Pons (tissue), 1 donor: ENCODE measurements around the gene SAMD11.

Experiments
- DNase-seq: peaks from one replicate; pipeline ENCODE4 v3.0.0-alpha.2; 2016; ENCODE audit warnings: low spot score

SAMD11 gene

DNA sequence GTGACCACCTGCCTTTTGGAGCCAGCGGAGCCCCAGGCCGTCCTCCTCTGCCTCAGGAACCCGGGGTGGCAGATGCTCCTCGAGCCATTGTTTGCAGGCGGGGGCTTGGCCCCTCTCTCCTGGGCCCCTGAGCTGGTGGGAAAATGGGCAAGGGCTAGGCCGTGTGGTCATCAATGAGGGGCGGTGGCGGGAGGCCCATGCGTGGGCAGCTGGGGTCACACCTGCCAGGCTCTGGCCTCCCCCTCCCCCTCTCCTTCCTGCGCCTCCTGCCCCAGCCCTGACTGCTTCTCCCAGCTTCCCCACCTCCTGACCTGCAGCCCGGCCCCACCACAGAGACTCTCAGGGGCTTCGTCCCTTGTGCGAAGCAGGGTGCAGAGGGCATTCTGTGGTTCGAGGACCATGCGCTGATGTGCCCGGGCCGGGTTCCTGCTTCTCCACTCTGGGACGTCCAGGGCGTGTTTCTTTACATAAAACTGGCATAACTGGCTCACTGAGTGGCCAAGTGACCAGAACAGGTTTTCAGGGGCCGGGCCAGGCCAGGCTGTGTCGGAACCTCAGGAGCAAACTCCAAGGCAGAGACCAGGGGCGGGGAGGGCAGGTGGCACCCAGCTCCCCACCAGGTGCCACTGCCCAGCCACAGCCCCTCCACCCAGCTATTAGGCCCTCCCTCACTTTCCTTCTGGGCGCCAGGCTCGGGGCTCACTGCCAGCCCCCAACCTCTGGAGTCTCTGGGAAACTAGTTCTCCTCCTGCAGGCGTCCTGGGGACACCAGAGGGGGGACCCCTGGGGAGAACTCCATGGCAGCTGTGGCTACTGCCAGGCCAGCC, 9.3 kb downstream of the SAMD11 start:
- no peak for DNase-seq

DNA sequence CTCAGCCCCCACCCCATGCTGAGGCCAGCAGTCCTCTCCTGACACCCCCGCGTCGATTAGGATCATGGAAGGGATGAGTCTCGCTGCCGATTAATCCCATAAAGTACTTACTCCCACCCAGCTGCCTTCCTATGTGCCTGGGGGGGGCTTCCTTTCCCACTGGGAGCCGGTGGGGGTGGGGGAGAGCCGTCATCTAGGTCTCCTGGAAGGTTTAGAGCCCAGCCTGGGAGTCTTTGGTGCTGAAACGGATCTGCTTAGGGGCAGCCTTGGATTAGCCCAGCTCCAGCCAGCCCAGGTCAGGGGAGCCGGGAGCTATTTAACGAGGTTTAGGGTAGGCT, 9.8 kb downstream of the SAMD11 start:
- DNase-seq, result no peak

DNA sequence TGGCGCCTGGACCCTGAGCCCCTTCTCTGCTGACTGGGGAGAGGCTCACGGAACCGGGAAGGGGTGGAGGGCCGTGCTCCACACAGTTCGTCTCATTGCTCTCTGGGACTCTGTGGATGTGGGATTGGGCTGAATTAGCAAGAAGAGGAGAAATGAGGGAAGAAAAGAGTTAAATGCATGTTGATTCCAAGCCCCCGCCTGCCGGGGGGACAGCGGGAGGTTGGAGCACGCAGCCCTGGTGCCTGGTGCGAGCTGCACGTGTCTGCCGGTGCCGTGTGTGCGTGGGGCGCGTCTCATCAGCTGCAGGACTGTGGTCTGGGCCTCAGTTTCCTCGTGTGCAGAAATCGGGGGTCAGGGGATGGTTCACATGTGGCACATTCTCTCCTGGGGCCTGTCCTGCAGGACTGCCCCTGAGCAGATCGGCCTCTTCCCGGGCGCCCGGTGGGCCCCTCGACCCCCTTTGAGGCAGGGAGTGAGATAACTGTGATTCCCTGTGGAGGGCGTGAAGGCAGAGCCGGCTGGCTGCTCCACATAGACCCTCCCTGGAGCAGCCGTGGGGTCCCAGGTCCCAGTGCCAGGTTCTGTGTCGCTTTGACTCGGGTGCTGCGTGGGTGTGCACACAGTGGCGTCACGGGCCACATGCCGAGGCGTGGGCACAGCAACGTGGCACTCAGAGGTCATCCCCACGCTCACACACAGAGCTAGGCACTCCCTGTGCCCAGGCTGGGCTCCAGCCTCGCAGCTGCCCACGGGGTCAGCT, 11.4 kb downstream of the SAMD11 start:
- DNase-seq, result no peak

DNA sequence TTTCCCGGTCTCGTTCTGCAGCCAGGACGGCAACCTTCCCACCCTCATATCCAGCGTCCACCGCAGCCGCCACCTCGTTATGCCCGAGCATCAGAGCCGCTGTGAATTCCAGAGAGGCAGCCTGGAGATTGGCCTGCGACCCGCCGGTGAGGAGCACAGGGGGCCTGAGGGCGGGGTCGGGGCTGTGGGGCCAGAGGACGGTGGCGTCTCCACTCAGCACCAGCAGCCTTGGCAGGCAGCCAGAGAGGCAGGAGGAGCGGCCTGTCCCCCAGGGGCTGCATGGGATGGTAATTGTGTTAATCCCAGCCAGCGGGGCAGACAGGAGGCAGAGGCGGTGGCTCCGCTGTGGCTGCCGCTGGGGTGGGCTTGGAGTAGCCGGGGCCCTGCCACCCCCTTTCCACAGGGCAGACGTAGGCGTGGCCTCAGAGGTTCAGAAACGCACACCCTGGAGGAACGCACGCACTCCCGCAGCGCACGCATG, 12.1 kb downstream of the SAMD11 start:
- no peak for DNase-seq

DNA sequence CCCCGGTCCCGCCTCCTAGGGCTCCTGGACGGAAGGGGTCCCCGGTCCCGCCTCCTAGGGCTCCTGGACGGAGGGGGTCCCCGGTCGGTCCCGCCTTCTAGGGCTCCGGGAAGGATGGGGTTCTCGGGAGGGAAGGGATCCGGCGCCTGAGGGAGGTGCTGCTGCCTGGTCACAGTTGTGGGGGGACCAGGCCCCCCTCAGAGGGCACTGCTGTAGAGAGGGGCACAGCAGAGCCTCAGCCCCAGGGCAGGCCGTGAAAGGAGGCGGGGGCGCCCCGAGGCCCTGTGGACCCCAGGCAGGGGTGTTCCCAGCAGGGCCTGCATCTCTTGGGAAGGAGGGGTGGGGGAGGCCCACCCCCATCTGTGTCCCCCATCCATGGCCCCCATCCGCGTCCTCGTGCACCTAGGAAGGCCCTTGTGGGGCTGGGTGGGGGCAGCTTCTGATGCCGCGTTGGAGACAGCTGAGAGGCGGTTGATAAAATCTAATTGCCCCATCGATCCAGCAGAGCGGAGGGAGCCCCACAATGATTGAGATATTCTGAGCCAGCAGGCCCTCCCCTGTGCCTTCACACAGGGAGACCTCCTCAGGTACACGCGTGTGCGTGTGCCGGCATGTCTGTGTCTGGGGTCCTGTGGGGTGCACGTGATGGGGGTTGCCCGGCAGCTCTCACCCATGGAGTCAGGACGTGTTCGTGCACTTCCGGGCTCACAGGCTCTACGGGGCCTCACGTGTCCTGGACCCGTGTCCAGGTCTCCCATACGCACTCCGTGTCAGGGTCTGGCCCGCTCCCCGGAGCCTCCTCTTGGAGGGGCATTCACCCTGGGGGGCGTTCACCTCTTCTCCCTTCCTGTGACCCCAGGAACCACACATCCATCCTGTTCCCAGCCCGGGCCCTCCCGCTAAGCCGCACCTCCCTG, 12.9 kb downstream of the SAMD11 start:
- no peak for DNase-seq

DNA sequence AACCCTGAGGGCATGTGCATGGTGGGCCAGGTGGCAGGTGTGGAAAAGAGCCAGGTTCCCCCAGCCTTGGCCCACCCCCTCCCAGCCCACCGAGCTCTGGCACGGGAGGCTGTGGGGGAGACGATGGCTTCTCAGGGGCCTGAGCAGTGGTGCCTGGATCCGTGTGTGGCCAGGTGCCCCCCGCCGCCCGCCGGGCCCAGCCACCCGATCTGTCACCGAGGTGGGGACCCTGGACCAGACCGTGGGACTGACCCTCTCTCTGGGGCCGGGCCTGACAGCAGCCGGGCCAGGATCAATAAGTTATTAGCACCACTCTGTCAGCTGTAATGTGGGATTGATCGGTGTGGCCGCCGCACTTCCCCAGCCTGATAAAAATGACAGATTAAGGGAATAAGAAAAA, 13.8 kb downstream of the SAMD11 start:
- DNase-seq, result no peak

DNA sequence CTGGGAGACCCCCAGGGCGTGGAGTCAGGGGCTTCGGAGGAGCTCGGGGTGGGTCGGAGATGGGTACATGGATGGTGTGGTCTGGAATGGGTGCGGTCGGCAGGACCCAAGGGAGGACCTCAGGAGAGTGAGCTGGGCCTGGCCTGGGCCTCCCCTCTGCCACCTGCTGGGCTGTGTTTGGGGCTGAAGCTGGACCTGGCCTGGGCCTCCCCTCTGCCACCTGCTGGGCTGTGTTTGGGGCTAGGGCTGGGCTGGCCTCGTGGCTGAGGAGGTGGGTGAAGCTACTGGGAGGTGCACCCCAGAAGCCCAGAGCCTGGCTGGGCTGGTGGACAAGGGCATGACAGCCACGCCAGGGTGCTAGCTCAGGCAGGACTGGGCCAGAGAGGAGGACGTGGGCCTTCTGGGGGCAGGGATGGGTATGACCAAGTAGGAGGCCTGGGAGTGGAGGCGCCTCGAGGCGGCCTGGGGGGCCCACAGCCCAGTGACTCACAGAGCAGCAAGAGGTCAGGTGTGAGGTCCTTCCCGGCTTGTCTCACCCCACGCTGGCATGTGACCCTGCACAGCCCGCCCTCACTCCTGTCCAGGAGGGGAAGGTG, 14.5 kb downstream of the SAMD11 start:
- no peak for DNase-seq

DNA sequence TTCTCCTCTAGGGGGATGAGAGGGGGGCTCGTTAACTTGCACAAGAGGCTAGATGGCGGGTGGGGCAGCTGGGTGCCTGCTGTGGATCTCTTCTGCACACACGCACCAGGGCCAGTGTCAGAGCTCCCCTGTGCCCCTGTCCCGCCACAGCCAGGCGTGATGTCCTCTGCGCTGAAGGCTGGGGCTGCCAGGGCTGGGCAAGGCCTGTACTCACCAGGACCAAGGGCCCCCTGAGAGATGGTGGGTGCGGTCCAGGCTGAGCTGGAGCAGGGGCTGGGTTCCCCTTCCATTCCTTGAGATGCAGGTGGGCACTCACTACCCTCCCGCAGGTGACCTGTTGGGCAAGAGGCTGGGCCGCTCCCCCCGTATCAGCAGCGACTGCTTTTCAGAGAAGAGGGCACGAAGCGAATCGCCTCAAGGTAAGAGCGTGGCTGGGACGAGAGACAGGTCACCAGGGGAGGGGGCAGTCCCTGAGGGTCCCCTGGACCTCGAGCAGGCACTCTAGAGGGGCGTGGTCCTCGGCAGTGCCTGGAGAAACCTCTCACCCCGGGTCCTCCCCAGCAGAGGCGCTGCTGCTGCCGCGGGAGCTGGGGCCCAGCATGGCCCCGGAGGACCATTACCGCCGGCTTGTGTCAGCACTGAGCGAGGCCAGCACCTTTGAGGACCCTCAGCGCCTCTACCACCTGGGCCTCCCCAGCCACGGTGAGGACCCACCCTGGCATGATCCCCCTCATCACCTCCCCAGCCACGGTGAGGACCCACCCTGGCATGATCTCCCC, 15.2 kb downstream of the SAMD11 start:
- no peak for DNase-seq

DNA sequence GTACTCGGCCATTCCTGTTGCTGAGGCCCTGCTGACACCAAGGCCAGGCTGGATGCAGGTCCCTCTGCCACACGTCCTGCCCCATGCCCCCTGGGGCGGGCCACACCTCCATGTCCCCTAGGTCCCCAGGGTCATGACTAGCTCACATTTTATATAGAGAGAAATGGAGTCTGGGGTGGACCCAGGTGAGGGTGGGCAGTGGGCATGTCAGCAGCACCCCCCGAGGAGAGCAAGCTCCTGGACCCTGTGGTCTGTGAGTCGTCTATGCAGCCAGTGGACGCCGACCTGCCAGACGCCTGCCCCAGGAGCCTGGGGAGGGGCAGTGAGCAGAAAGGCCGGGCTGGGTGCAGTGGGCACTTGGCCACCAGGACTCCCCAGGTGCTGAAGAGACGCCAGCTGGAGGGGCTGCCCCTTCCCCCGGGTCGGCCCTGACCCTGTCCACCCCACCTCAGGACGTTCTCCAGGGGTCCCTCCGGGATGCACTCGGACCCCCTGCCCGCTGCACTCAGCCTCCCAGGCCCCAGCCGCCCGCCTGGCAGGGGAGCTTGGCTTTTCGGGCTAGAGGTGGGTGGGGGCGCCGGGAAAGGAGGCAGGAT, 15.9 kb downstream of the SAMD11 start:
- no peak for DNase-seq

DNA sequence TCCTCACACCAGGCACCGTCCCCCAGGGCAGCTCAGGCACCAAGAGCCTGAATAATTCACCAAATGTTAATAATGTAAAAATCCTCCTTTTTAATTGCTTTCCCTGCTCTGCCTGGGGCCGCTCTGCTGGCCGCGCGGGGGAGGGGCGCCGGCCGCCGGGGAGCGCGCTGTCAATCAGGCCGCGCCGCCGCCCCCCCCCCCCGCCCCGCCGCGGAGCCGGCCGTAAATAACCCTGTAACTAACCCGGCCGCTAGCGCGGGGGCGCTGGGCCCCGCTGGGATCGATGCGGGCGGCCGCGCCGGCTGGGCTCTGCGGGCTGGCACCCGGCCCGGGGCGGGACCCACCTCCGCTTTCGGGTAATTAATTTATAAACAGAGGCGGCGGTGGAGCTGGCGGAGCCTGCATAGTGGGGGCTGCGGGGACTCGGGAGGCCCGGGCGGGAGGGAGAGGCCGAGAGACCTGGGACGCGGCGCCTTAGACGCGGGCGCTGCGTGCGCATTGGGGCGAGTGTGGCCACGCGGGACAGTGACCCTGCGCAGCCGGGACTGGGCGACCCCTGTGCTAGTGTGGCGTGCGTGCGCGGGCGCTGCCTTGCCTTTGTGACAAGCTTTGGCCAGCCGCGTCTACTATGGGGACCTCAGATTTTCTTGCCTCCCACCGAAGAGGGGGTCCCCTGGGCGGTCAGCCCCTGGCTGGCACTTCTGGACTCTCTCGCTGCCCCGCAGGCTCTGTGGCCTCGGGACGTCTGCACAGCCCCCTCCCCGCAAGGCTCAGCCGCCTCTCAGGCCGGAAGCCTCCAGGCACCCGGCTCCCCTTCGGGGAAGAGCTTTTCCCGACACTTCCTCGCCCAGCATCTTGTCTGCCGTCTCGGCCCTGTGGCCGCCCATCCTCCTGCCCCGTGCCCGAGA, 16.6 kb downstream of the SAMD11 start:
- DNase-seq, result peak; percentile 8

DNA sequence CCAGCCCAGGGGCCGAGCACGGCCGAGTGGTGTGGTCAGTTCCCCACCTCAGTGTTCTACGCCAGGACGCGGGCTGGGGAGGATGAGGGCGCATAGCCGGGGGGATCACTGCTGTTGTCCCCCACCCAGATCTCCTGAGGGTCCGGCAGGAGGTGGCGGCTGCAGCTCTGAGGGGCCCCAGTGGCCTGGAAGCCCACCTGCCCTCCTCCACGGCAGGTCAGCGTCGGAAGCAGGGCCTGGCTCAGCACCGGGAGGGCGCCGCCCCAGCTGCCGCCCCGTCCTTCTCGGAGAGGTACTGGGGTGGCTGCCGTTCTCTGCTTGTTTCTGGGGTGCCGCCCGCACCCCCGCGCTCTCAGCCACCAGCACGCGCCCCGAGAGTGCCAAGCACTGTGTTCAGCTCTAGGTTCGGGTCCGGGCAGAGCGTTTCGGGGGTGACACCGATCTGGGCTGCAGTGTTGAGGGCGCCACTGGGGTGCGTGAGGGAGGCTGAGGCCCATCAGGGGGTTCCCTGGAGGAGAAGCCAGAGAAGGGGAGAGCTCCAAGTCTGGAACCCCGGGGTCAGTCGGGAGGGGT, 17.4 kb downstream of the SAMD11 start:
- DNase-seq, result no peak

DNA sequence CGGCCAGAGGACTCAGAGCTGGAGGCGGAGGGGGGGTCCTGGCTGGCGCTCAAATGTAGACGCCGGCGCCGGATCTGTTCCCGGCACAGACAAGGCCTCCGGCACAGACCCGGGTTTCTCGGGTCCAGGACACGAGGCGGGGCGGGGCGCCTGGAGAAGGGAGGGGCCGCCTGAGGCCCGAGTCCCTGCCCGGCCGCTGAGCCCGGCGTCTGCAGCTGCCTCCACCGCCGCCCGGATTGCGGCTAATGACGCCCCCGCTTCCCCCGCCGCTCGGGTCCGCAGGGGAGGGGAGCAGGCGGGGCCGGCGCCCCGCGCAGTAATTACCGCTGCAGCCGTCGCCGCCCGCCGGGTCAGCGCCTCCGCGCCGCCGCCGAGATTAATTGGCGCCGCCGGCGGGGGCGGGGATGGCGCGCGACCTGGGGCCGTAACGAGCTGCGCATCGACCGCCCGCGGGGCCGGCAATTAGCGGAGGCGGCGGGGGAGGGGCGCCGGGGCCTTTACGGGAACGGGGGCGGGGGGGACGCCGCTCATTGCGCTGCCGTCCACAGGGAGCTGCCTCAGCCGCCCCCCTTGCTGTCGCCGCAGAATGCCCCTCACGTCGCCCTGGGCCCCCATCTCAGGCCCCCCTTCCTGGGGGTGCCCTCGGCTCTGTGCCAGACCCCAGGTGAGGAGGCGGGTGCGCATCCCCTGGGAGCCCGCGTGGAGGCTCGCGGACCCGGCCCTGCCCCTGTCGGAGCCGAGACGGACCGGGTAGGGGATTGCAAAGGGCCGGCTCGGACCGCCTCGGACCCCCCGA, 18.1 kb downstream of the SAMD11 start:
- DNase-seq, result no peak

DNA sequence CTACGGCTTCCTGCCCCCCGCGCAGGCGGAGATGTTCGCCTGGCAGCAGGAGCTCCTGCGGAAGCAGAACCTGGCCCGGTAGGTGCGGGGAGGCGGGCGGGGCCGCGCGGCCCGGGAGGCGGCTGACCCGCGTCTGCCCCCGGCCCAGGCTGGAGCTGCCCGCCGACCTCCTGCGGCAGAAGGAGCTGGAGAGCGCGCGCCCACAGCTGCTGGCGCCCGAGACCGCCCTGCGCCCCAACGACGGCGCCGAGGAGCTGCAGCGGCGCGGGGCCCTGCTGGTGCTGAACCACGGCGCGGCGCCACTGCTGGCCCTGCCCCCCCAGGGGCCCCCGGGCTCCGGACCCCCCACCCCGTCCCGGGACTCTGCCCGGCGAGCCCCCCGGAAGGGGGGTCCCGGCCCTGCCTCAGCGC, 18.7 kb downstream of the SAMD11 start:
- no peak for DNase-seq

DNA sequence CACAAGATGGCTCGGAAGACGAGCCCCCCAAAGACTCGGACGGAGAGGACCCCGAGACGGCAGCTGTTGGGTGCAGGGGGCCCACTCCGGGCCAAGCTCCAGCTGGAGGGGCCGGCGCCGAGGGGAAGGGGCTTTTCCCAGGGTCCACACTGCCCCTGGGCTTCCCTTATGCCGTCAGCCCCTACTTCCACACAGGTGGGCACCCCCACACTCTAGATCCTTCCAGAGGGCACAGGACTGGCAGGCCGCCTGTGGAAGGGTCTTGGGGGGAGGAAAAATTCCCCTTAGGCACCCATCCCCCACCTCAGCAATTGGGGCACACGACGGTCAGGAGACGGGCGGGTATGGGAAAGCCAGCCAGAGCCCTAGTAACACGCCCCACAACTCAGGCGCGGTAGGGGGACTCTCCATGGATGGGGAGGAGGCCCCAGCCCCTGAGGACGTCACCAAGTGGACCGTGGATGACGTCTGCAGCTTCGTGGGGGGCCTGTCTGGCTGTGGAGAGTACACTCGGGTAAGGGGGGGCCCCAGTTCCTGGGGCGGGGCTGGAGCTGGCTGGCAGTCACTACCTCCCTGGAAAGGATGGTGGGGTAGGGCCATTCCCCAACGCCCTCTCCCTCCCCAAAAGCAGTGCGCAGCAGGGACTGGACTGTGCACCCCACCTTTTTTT, 19.3 kb downstream of the SAMD11 start:
- DNase-seq, result no peak

DNA sequence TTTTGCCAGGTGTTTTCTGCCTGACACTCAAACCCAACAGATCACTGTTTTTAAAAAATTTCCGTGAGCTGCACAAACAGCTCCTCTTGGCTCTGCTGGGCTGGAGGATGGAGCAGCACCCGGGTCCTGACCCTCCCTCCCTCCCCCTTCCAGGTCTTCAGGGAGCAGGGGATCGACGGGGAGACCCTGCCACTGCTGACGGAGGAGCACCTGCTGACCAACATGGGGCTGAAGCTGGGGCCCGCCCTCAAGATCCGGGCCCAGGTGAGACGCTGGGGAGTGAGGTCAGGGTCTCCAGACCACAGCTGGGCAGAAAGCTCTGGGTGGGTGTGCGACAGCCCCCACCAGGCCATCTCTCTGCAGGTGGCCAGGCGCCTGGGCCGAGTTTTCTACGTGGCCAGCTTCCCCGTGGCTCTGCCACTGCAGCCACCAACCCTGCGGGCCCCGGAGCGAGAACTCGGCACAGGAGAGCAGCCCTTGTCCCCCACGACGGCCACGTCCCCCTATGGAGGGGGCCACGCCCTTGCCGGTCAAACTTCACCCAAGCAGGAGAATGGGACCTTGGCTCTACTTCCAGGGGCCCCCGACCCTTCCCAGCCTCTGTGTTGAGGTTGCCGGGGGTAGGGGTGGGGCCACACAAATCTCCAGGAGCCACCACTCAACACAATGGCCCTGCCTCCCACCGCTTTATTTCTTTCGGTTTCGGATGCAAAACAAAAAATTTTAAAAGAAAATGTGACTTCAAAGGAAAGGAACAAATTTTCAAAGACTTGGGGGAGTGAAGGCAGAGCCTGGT, 20.0 kb downstream of the SAMD11 start:
- DNase-seq, result no peak

DNA sequence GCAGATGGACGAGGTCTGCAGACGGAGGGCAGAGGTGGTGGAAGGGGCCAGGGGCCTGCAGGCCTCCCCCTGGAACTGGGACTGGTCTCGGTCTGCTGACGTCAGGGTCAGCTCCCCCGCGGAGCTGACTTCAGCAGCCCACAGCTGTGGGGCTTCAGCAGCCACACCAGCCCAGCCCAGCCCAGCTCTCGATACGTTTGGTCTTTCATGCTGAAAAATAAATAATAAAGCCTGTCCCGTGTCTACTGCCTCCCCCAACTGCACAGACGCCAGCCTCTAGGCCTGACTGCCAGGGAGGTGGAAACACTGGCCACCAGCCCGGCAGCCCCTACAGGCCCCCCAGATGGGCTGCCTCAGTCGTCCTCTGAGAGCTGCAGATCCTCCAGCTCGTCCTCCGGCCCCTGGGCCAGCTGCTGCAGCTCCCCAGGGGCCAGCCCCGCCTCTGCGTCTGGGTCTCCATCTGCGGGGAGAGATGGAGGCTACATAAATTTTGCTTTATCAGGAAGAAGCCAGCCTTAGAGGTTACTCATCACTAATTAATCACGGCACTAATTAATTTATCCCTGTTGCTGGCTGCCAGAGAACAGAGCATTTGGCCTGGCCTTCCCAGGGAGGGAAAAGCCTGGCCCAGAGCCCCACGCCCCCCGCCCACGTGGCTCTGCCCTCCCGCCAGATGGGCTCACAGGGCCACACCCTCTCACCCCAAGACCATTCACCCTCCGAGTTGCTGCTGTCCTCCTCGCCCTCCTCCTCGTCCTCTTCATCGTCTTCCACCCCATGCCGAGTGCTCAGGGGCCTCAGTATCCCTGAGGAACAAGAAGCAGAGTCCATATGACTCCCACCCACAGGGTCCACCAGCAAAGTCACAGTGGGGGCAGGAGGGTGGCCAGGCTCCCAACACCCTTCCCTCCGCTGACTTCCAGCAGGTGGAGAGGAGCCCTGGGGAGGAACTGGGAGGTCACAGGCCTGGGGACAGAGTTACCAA, 20.9 kb downstream of the SAMD11 start:
- DNase-seq, result no peak
